NCI-H187 (cell line): ENCODE data around the gene FAM131C.
A peak's percentile ranks its signal among the peaks of the same experiment; 100 is the strongest.
"Not testable (repeated sequence)": the region's sequence is repeated elsewhere in the genome, so short reads cannot be mapped to it uniquely, and the experiment has no call there.

Experiments used
- DNase-seq, 2 experiments: peaks; one replicate each; lab custom pipeline; 2025; lab: John Stamatoyannopoulos, UW

The FAM131C gene, protein sequence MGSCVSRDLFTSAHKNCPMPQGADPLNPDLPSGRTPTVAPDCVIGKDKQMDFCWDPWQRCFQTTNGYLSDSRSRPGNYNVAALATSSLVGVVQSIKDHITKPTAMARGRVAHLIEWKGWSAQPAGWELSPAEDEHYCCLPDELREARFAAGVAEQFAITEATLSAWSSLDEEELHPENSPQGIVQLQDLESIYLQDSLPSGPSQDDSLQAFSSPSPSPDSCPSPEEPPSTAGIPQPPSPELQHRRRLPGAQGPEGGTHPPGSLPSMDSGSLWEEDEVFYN

DNA sequence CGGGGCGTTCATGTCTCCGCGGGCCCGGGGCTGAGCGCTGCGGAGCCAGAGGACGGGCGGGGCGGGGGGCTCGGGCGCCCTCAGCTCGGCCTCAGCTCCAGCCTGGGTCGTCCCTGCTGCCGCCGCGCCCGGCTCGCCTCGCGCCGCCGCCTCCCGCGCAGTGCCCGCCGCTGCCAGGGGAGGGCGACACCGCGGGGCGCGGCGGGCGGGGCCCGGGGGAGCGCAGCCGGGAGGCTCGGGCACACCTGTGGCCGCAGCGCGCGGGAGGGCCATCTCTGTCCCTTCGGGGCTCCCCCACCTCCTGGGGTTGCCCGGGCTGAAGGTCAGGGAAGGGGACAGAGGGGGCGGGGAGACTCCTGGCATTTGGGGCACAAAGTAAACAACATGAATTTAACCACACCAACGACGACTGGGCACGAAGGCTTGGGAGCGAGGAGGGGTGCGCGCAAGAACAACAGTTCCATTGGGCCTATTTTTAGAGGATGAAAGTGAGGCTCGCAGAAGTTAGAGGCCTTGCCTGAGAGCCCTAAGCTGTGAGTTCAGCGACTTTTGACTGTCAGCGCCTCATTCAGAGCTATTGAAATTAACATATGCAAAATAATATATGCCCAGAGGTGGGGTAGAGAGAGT is at the start of gene FAM131C:
TSS of gene FAM131C (minus strand) at position 162 of the 630 bp plus-strand sequence. CDS start 209 bp downstream, outside the sequence.
- no peak for DNase-seq

DNA sequence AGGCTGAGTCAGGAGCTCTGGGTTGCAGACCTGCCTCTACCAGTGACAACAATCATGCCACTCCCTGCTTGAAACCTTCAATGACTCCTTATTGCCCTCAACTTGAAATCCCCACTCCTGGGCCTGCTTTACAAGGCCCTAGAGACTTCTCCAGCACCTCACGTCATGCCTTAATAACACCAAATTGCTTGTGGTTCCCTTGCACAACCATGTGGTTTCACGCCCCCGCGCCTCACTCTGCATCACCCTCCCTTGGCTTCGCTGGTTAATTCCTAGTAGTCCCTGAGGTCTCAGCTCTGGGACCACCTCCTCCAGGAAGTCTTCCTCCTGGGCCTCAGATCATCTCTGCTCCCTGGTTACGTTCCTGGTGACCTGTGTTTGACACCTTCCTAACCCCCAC is 49.5 kb upstream of the FAM131C start:
- DNase-seq = peak; percentile 36 to 61

DNA sequence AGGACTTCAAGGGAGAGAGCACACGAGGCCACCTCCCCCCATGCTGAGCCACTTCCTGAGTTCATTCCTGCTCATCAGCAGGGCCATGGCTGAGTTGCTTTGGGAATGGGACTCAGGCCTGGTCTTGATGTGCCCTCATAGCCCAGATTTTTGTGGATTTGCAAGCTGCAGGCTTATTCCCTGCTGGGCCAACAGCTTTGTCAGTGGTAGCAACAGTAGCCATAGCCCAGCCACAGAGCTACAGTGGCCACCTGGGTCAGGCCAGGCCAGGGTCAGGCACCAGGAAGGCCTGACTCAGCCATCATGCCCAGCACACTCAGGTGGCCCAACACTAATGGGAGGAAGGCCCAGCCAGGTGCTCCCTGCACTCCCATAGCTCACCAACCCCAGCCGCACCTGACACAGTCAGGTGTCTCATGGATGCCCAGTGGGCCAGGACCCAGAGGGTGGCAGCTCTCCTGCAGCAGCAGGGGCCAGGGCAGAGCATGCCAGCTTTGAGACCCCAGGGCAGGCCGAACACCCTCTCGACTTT is 49.0 kb upstream of the FAM131C start:
- DNase-seq = no peak

DNA sequence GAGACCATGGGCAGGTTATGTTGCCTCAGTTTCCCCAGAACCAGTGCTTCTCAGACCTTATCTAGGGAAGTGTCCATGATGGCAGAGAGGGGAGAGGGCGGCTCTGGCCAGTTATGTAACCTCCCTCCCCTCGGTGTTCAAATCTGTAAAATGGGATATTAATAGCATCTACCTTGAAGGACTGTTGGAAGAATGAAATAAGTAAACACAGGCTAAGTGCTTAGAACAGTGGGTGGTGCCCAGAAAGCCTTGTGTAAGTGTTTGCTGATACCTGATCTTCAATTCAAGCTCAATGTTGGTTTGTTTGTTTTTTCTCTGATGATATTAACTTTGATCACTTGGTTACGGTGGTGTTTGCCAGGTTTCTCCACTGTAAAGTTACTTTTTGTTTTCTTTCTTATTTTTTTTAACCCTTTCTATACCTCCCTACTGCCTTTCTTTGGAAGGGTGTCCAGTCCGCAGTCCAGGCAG is 47.5 kb upstream of the FAM131C start:
- DNase-seq = peak in 1 of 2 experiments; percentile 36

DNA sequence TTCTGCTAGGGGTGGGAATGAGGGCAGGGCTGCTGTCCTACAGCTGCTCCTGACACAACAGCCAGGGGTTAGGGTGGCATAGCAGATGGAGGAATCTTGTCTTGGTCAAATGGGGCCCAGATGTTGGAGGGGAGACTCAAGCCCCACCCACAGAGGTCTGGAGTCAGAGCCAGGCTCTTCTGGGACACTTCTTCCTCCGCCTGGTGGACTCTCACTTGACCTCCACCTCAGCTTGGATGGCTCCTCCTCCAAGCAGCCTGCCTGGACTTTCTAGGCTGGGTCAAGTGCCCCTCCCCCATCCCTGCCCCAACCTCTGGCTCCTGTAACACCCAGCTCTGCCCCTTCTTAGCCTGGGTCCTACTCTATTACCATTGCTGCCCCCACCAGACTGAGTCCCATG is 47.0 kb upstream of the FAM131C start:
- no peak for DNase-seq

DNA sequence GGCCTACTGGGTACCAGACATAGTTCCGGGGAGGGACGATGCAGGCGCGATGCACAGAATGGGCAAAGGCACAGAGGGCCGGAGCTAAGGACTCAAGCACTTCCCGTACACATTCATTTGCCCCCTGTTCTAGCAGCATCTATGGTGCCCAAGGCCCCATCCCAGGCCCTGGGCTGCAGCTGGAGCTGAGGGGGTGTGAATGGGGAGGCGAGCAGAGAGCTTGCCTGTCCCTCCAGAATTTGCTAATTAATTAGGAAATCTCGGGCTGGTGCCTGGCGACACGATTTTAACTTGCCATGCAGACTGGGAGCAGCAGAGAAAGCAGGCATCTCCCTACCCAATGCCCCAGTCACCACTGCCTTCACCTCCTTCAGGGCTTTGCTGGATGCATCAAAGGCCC is 46.5 kb upstream of the FAM131C start:
- DNase-seq = no peak

DNA sequence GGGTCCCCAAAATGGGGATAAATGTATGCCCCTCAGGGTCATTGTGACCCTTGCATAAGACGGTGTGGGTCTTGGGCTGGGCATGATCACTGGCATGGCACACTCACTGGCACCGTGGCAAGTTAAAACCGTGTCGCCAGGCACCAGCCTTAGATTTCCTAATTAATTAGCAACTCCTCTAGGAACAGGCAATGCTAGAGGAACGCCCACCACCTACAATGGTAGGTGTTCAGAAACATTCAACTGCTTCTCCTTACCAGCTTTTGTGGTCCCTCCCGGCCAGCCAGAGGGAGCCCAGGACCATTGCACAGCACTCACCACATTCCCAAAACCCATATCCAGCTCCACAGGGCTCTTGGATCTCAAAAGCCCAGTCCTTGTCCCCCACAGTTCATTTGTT is 46.1 kb upstream of the FAM131C start:
- DNase-seq = no peak

DNA sequence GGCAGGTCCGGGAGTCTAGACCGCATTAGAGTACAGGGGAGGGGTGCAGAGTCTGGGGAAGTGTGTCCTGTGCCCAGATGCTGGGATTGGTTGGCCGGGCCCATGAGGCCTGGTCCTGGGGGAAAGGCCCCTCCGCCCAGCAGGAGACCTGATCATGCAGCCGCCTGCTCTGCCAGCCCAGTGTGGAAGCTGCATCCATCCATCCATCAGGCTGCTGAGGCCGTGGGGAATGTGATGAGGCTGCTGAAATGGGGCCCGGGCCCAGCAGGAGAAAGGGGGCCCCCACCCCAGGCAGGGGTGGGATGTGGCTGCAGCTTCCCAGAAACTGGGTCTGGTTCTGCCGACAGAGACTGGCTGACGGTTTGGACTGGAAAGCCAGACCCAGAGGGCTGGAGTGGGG is 45.3 kb upstream of the FAM131C start:
- no peak for DNase-seq

DNA sequence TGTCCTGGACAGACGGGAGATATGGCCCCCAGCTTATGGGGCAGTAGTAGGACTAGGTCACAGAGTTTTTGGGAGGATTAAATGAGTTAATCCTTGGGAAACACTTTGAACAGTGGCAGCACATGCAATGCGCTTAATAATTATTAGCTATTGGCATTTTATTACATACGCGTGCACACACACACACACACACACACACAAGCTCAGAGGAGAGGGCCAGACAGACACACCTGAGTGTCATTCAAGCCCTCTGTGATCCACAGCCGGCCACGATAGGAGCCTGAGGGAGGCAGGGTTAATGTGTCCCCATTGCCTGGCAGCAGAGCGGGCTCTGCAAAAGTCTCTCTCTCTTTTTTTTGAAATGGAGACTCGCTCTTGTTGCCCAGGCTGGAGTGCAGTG is 44.5 kb upstream of the FAM131C start:
- no peak for DNase-seq

DNA sequence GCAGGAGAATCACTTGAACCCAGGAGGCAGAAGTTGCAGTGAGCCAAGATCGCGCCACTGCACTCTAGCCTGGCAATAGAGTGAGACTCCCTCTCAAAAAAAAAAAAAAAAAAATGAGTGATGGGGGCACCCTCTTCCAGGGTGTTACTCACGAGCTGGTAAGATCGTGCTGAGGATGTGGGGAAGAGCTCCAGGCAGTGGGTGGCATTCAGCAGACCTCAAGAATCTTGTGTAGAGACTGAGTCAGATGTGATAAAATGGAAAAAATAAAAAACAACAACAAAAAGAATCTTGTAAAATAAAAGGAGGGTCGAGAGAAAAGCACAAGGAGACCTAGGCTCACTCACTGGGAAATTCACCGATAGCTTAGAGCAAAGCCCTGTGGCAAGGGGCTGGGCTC is 43.9 kb upstream of the FAM131C start:
- DNase-seq = no peak

DNA sequence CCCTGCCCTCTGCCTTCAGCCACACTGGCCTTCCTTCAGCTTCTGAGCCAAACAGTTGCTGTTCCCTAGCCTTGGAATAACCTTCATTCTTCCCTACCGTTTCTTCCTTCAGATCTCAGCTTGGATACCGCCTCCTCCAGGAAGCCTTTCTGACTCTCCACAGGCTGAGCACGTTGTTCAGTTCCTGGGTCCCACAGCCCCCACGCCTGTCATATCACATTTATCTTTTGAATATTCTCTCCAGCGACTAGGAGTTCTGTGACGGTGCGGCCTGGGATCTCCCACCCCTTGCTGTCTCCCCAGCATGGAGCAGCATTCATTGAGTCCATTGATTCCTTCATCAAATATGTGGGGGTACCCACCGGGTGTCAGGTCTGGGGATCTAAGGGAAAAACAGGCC is 43.2 kb upstream of the FAM131C start:
- no peak for DNase-seq

DNA sequence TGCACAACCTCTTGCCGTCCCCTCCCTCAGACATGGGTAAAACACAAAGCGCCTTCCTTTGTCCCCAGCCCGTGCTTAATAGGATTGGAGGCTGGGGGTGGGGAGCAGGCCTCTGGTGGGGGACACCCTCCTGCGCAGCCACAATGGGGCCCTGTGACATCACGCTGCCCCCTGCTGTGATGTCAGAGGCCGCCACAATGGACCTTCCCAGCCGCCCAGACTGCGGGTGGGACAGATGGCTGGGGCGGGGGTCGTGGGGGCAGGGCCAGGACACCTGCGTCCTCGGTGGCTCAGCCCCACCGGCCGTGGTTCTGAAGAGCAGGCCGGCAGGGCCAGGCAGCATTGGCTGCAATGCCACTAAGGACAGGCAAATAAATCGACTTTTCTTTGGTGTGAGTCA is 42.6 kb upstream of the FAM131C start:
- no peak for DNase-seq

DNA sequence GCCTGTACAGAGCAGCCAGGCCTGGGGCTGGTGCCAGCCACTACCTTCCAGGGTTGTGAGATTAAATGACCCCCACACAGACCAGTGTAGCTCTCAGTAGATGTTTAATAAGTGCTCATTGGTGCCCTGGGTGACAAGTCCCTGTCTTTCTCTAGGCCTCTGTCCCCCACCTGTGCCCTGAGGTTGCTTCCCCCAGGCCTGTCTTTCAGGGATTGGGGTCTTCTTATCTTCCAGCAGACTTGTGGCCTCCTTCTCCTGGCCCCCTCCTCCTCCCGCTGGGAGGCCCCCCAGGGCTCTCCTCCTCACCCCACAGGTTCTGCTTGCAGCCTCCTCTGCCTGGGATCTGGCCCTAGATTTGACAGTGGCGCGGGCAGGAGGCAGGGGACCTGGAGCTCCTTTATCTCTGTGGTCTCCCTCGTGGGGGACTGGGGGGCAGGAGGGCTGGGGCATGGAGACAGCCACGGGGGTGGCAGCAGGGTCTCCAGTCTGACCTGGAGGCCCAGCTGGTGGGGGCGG is 42.1 kb upstream of the FAM131C start:
- no peak for DNase-seq

DNA sequence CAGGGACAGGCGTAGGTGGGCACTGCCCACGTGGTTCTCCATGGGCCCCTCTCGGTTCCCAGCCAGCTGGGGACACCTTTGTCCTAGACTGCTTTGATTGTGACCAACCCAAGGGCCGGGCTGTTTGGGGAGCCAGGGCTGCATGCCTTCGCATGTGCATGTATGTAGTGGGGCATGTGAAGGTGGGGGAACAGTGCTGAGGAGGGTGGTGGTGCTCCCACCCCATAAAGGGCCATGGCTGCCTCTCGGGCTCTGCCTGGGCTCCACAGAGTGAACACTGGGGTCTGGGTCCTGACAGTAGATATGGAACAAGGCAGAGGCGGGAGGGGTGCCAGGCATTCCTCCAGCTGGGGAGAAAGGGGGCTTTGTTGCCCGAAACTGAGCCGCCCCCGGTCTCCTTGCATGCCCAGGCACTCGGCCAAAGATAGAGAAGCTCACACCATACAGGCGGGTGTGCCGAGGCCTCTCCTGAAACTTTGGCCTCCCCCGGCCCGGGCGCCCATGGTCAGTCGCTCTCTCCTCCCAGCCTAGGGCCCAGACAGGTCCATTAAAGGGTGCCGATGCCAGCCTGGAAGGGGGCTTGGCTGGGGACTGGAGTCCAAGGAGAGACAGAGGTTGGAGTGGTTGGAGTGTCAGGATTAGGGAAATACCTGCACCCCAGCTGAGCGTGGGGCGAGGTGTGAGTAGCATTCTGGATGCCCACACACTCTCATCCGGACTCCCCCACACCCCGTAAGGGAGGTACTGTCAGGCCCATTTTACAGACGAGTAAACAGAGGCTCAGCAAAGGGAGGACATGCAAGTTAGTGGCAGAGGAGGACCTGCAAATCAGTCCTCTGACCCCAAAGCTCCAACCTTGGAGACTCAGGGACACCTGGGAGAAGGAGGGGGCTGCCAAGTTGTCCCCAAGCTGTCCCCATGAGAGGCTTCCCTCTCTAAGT is 41.3 kb upstream of the FAM131C start:
- DNase-seq = no peak

DNA sequence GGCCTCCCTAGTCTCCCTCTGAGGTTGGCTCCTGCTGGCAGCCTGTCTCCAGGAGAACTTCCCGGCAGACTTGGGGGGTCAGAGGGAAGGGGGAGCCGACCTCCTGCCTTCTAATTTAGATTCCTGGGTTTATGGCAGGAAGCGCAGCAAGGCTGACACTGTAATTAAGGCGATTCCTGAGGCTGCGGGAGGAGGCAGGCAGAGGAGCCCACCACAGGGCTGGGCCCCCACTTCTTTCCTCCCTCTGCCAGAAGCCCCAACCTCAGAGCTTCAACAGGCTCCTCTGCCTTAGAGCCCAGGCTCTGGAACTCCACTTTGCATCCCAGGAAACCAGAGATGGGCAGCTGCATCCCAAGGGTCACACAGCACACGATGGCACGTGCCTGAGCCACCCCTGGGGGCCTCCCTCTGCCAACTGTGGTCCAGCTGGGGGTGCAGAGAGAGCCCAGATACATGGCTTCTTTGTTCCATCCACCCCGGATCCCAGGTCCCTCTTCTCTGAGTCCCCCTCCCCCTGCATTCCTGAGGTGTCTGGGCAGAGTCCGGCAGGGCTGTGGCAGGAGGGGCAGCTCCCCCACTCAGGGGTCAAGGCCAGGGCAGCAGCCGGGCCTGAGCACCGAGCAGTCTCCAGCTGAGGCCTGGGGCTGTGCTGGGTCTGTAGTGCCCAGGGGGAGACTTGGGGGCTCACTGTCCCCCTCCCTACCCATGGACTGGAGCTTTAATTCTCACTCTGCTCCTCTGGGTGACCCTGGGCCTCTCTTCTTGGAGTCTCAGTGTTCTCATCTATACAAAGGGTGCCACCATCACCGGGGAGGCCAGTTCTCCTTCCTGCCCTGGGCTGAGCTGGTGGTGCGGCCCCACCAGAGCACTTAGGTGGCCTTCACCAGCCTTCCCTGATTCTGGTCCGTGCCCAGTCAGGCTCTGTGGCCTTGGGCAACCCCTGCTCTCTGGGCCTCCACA is 39.4 kb upstream of the FAM131C start:
- no peak for DNase-seq

DNA sequence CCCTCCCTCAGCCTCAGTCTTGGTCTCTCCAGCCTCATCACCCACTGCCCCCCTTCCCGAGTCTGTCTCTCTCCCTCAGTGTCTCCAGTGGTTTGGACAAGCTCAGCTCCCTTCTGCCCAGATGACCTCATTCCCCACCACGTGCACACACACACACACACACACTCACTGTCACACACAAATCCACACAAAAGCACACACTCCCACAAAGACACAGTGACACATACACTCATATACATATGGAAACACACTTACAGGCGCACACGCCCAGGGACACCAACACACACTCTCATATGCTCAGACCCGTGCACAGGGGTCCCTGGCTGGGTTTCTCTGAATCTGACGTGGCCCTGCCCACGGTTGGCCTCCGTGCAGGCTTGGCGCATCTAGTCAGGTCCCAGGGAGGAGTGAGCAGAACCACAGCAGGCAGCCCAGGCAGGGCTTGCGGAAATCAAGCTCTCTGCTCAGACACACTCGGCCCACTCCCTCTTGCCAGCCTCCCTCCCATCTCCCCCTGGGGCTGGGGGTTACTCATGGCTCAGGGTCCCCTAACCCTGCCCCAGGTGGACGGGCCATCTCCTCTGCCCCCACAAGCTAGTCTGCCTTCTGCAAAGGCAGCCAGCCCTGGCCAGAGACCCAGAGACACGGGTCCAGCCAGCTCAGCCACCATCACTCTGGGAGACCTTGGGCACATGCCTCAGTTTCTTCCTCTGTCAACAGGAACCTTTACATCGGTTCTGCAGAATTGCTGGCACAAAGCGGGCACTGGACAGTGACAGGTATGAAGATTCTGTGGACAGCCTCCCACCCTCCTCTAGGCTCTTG is 38.5 kb upstream of the FAM131C start:
- no peak for DNase-seq

DNA sequence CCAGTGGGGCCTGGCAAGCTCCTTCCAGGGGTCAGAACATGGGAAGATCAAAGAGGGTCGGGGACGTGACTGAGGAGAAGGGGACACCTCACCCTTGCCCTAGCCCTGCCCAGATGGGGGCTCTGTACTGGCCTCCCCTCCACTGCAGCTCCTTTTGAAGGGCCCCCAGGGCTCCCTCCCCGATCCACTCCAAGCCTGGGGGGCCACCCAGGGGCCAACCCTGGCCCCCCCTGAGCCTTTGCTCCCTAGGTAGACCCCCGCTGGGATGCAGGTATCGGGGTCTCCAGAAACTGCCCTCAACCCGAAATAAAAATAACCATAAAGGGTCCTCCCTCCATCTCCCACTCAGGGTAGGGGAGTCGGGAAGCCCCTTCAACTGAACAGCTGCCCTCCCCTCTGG is 37.4 kb upstream of the FAM131C start:
- DNase-seq = no peak

DNA sequence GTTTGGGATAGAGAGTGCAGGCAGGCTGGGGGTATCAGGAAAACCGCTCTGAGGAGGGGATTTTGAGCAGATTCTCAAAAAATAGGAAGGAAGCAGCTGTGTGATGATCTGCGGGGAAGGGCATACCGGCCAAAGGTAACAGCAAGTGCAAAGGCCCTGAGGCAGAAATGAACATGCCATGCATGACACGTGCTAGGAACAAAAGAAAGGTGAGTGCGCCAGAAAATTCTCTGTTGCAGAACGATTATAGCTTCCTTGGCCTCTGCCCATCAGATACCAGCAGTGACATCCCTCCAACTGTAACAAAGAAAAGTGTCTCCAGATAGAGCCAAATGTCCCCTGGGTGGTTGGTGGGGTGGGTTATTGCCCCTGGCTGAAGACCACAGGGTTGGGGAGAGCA is 37.0 kb upstream of the FAM131C start:
- DNase-seq = no peak

DNA sequence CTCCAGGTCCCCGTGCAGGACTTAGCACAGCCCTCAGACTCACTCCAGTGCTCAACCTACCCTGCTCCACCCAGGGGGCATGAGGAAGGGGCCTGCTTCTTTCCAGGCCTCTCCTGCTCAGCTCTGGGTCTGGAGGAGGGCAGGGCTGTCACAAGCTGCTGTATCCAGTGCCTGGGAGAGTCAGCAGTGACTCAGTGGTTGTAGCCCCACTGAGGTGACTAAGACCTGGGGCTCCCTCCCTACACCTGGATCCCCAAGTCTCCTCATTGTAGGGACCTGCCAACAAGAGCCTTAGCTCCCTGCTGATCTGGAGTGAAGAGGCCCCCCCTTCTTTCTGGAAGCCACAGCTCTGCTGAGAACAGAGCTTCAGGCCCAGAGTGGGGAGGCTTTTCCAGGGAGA is 36.1 kb upstream of the FAM131C start:
- DNase-seq = no peak

DNA sequence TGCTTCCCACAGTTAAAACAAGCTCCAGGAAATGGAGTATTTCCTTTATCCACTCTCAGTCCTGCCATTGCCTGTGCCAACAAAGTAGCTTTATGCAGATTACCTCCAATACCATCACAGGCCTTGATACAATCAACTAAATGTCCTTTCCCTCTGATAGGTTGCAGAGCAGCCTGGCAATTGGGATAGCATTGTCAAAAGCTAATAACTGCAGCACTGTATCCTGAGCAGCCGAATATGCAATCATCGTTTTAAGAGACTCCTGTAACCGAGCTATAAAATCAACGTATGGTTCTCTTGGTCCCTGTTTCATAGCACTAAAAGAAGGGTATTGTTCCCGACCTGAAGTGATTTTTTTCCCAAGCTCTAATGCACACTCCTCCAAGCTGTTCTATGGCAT is 33.6 kb upstream of the FAM131C start:
- not testable (repeated sequence) for DNase-seq
